Activated CD8-positive, alpha-beta memory T cell treated with anti-CD3 and anti-CD28 coated beads, Interleukin-2, amount 50 U/mL, for 24 hours (primary cell): ENCODE measurements around the gene SPATA45.
A peak's percentile ranks its signal among the peaks of the same experiment; 100 is the strongest.

Experiments
- DNase-seq: peaks from one replicate; pipeline ENCODE4 v3.0.0-alpha.2; 2020; ENCODE audit errors: extremely low read depth

The SPATA45 gene

GRCh38 chr1:212828395-212828794, 19.1 kb downstream of the SPATA45 start:
- DNase-seq, result no peak

GRCh38 chr1:212827831-212828278, 19.6 kb downstream of the SPATA45 start:
- DNase-seq, result no peak

- no peak for DNase-seq
Observed at GRCh38 chr1:212827171-212827776, 20.2 kb downstream of the SPATA45 start.

- no peak for DNase-seq
Observed at GRCh38 chr1:212825798-212826452, 21.5 kb downstream of the SPATA45 start.

GRCh38 chr1:212824201-212824600, 23.2 kb downstream of the SPATA45 start:
- no peak for DNase-seq

- DNase-seq, result no peak
Observed at GRCh38 chr1:212822956-212823355, 24.5 kb downstream of the SPATA45 start.

GRCh38 chr1:212820969-212821368, 26.5 kb downstream of the SPATA45 start:
- no peak for DNase-seq

- DNase-seq, result no peak
Observed at GRCh38 chr1:212819726-212820125, 27.7 kb downstream of the SPATA45 start.

GRCh38 chr1:212816567-212817278, 30.7 kb downstream of the SPATA45 start:
- no peak for DNase-seq

- DNase-seq, result no peak
Observed at GRCh38 chr1:212814537-212815334, 32.7 kb downstream of the SPATA45 start.

- no peak for DNase-seq
Observed at GRCh38 chr1:212805767-212806166, 41.7 kb downstream of the SPATA45 start.

- no peak for DNase-seq
Observed at GRCh38 chr1:212797681-212798080, 49.8 kb downstream of the SPATA45 start.

- DNase-seq, result no peak
Observed at GRCh38 chr1:212794561-212795014, 52.9 kb downstream of the SPATA45 start.

GRCh38 chr1:212792396-212792908, 55.0 kb downstream of the SPATA45 start:
- DNase-seq, result no peak

- peak; percentile 92 for DNase-seq
Observed at GRCh38 chr1:212791676-212792395, 55.6 kb downstream of the SPATA45 start, which contains the start of the genes NSL1 and TATDN3. NSL1 (minus strand) TSS chr1:212791777; CDS start chr1:212791763, 14 bp downstream. TATDN3 (plus strand) TSS chr1:212791894; CDS start chr1:212791922, 28 bp downstream.

GRCh38 chr1:212791261-212791675, 56.2 kb downstream of the SPATA45 start:
- peak; percentile 7 for DNase-seq

- DNase-seq, result no peak
Observed at GRCh38 chr1:212785871-212786270, 61.6 kb downstream of the SPATA45 start.

GRCh38 chr1:212783976-212784375, 63.5 kb downstream of the SPATA45 start:
- DNase-seq, result no peak

GRCh38 chr1:212782422-212783154, 64.9 kb downstream of the SPATA45 start:
- DNase-seq, result no peak

GRCh38 chr1:212781225-212781624, 66.2 kb downstream of the SPATA45 start:
- no peak for DNase-seq
